Hepatocyte (in vitro differentiated cells): ENCODE measurements around the gene OSBPL3. TPM values are rescaled to one million over a fixed set of nuclear protein-coding genes. Genes with fewer than 3 reads are reported as not detected.

ENCODE experiments used
- DNase-seq: peaks from one replicate; pipeline ENCODE4 v3.0.0-alpha.2; 2016; ENCODE audit warnings: low spot score
- H2AFZ ChIP-seq: fragments of 200-600 bp; sonication (generic); 2 replicates; pipeline ENCODE4 v1.6.0; 2016; ENCODE audit warnings: antibody characterized with exemption, mild to moderate bottlenecking
- H3K27ac ChIP-seq: fragments of 200-600 bp; sonication (generic); 2 replicates; pipeline ENCODE4 v1.5.1; 2016; ENCODE audit warnings: mild to moderate bottlenecking
- H3K27me3 ChIP-seq: fragments of 200-600 bp; sonication (generic); 2 replicates; pipeline ENCODE4 v1.6.1; 2016
- H3K36me3 ChIP-seq: fragments of 200-600 bp; sonication (generic); replicated peaks from 2 replicates; pipeline ENCODE4 v1.5.1; 2016; ENCODE audit warnings: low read depth; ENCODE audit not compliant: insufficient read depth
- H3K4me1 ChIP-seq: fragments of 200-600 bp; sonication (generic); 2 replicates; pipeline ENCODE4 v1.5.1; 2016; ENCODE audit warnings: mild to moderate bottlenecking, moderate library complexity; ENCODE audit not compliant: insufficient read depth
- H3K4me2 ChIP-seq: fragments of 200-600 bp; sonication (generic); 2 replicates; pipeline ENCODE4 v1.6.0; 2016
- H3K4me3 ChIP-seq: fragments of 200-600 bp; sonication (generic); 2 replicates; pipeline ENCODE4 v1.5.1; 2016; ENCODE audit warnings: mild to moderate bottlenecking
- H3K79me2 ChIP-seq: fragments of 200-600 bp; sonication (generic); 2 replicates; pipeline ENCODE4 v1.6.0; 2017; ENCODE audit warnings: mild to moderate bottlenecking
- H3K9me2 ChIP-seq: fragments of 200-600 bp; sonication (generic); replicated peaks from 2 replicates; pipeline ENCODE4 v1.6.0; 2017; ENCODE audit warnings: mild to moderate bottlenecking; ENCODE audit not compliant: insufficient read depth
- H3K9me3 ChIP-seq: fragments of 200-600 bp; sonication (generic); 2 replicates; pipeline ENCODE4 v1.5.1; 2016; ENCODE audit warnings: low read depth, mild to moderate bottlenecking
- H4K20me1 ChIP-seq: fragments of 200-600 bp; sonication (generic); 2 replicates; pipeline ENCODE4 v1.6.0; 2016; ENCODE audit warnings: mild to moderate bottlenecking; ENCODE audit not compliant: insufficient read depth, poor library complexity, severe bottlenecking
- EZH2 ChIP-seq: fragments of 200-600 bp; sonication (generic); IDR thresholded peaks from 2 replicates; pipeline ENCODE4 v1.6.1; 2016; ENCODE audit warnings: antibody characterized with exemption, mild to moderate bottlenecking, borderline replicate concordance
- EZH2phosphoT487 ChIP-seq: fragments of 200-600 bp; sonication (generic); IDR thresholded peaks from one replicate; pipeline ENCODE4 v1.6.1; 2018; ENCODE audit warnings: antibody characterized with exemption, mild to moderate bottlenecking, low read depth, moderate library complexity; ENCODE audit not compliant: unreplicated experiment, severe bottlenecking
- WGBS: methylation state at CpG from one replicate; pipeline ENCODE4 v1.1.6; 2016; ENCODE audit warnings: low lambda C conversion rate; ENCODE audit errors: missing lambda C conversion rate; 5-methylcytosine and 5-hydroxymethylcytosine counted together
- polyA plus RNA-seq: library from polyadenylated mRNA; unstranded; fragments of >200 nt; fragmentation: Nextera tagmentation; extraction: Ambion mirVana; gene quantifications from 2 replicates; pipeline ENCODE4 v1.2.1, GENCODE V29; 2016
- total RNA-seq: library from RNA; depleted of rRNA; stranded (reverse); fragments of >200 nt; gene quantifications from 2 replicates; pipeline ENCODE4 v1.2.3, GENCODE V29; 2014
- TF ChIP-seq, protein P1 (sequence below): fragments of 200-600 bp; sonication (generic); IDR thresholded peaks from 2 replicates; pipeline ENCODE4 v1.5.1; 2016; ENCODE audit warnings: antibody characterized with exemption, mild to moderate bottlenecking; ENCODE audit not compliant: poor library complexity

Gene OSBPL3
- total and polyA plus RNA-seq, 2 experiments from 2014 or later, result 11.4 to 18.0 TPM

DNA sequence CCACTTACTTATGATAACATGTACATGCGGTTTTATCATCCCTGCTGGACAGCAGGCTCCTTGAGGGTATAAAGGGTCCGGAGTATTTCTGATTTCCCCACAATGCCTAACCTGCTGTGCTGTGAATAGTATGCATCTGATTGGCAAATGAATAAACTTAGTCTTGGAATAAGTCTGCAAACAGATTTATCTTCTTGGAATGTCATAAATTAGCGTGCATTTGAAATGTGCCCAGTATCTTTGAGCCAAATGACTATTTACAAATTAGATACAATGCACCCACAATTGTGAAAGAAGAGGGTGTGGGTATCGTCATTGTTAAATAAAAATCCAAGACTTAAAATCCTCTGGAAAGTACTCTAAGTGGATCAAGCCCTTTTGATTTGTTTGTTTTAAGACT lies 106.0 kb downstream of the OSBPL3 start:
- no peaks in the 10 kb centered on the region for H4K20me1 ChIP-seq
- H3K27ac ChIP-seq, result no peak overlapping the region
- 54% methylated on average over 4 of the region's 4 CpGs for WGBS
- H3K4me1 ChIP-seq, result no peaks in the 10 kb centered on the region
- H3K27me3 ChIP-seq, result no peaks in the 10 kb centered on the region
- no peaks in the 10 kb centered on the region for H3K79me2 ChIP-seq
- H3K4me3 ChIP-seq, result no peak overlapping the region
- H3K4me2 ChIP-seq, result no peak overlapping the region
- H3K9me2 ChIP-seq, result no peaks in the 10 kb centered on the region
- no peaks in the 10 kb centered on the region for H3K36me3 ChIP-seq
- H2AFZ ChIP-seq, result no peak overlapping the region
- no peak for DNase-seq
- no peaks in the 10 kb centered on the region for H3K9me3 ChIP-seq
- no peak for TF ChIP-seq EZH2
- no peak for TF ChIP-seq EZH2phosphoT487
- TF ChIP-seq, protein P1, sequence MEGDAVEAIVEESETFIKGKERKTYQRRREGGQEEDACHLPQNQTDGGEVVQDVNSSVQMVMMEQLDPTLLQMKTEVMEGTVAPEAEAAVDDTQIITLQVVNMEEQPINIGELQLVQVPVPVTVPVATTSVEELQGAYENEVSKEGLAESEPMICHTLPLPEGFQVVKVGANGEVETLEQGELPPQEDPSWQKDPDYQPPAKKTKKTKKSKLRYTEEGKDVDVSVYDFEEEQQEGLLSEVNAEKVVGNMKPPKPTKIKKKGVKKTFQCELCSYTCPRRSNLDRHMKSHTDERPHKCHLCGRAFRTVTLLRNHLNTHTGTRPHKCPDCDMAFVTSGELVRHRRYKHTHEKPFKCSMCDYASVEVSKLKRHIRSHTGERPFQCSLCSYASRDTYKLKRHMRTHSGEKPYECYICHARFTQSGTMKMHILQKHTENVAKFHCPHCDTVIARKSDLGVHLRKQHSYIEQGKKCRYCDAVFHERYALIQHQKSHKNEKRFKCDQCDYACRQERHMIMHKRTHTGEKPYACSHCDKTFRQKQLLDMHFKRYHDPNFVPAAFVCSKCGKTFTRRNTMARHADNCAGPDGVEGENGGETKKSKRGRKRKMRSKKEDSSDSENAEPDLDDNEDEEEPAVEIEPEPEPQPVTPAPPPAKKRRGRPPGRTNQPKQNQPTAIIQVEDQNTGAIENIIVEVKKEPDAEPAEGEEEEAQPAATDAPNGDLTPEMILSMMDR, result no peak

DNA sequence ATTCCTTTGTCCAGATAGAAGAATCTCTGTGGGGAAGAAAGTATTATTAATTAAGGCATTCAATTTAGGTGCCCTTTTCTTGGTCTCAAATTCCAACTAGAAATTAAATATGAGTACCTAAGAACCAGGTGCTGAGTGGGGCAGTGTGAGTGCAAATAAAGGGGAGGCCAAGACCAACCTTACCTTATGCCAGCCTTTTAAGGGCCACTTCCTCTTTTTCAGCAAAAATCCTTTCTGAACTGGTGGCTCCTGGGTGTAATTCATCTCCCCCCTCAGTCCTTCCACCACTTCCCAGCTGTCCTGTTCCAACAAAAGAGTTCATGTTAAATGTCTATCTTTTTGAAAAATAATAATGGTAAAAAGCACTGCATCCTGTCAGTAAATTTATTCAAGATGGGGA lies 108.2 kb downstream of the OSBPL3 start:
- H4K20me1 ChIP-seq, result no peaks in the 10 kb centered on the region
- H3K4me2 ChIP-seq, result no peak overlapping the region
- no peak for TF ChIP-seq EZH2
- no peak for TF ChIP-seq EZH2phosphoT487
- TF ChIP-seq, protein P1, result no peak
- no peaks in the 10 kb centered on the region for H3K9me2 ChIP-seq
- H3K4me3 ChIP-seq, result no peak overlapping the region
- H3K27ac ChIP-seq, result no peak overlapping the region
- no peak for DNase-seq
- H2AFZ ChIP-seq, result no peak overlapping the region
- H3K9me3 ChIP-seq, result no peaks in the 10 kb centered on the region
- no peaks in the 10 kb centered on the region for H3K27me3 ChIP-seq
- H3K36me3 ChIP-seq, result no peaks in the 10 kb centered on the region
- H3K4me1 ChIP-seq, result no peaks in the 10 kb centered on the region
- H3K79me2 ChIP-seq, result no peaks in the 10 kb centered on the region

DNA sequence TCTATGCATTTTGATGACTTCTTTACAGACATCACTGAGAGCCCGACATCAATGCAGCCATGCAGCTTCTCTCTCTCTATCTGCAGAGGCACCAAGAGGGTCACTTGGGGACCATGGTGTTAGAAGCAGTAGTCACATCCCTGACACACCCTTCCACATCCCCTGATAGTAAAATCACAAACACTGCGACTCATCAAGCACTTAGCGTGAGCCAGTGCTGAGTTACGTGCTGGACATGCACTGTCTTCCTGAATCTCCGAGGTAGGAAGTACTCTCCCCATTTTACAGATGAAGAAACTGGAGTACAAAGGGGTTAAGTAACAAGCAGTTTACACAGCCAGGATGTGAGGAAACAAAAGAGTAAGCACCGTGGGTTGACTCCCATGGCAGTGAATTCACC lies 109.2 kb downstream of the OSBPL3 start:
- Histone ChIP-seq H3K4me1 (no peaks in the 10 kb centered on the region), H3K9me2 (no peaks in the 10 kb centered on the region), H3K79me2 (no peaks in the 10 kb centered on the region), H3K9me3 (no peaks in the 10 kb centered on the region), H3K27me3 (no peaks in the 10 kb centered on the region), H3K27ac (no peak overlapping the region), H3K36me3 (no peaks in the 10 kb centered on the region), H2AFZ (no peak overlapping the region), H3K4me2 (no peak overlapping the region), H3K4me3 (no peak overlapping the region), H4K20me1 (no peaks in the 10 kb centered on the region)
- TF ChIP-seq EZH2phosphoT487 (no peak), EZH2 (no peak)
- TF ChIP-seq, protein P1, result no peak
- 88% methylated on average over 6 of the region's 6 CpGs for WGBS
- no peak for DNase-seq

DNA sequence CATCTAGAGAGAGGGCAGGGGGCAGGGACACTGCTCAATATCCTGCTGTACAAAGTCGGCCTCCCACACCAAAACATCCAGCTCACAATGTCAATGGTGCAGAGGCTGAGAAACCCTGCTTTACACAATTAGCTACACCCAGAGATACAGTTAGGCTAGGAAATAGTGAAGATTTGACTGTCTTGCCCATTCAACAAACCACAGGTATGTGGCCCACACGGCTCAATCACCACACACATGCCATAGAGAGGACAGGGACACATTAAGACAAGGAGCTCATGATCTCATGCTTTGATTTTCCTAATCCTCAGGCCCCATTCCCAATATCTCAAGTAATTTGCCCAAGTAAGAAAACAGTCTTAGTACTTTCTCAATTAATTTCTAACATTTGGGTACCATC lies 110.4 kb downstream of the OSBPL3 start:
- TF ChIP-seq EZH2phosphoT487 (no peak), EZH2 (no peak)
- TF ChIP-seq, protein P1, result no peak
- no peak overlapping the region for H3K4me3 ChIP-seq
- no peaks in the 10 kb centered on the region for H3K4me1 ChIP-seq
- H3K36me3 ChIP-seq, result no peaks in the 10 kb centered on the region
- H3K9me3 ChIP-seq, result no peaks in the 10 kb centered on the region
- H3K27ac ChIP-seq, result no peak overlapping the region
- H3K27me3 ChIP-seq, result no peaks in the 10 kb centered on the region
- WGBS, result 85% methylated on average over 2 of the region's 2 CpGs
- DNase-seq, result no peak
- H3K79me2 ChIP-seq, result no peaks in the 10 kb centered on the region
- H2AFZ ChIP-seq, result no peak overlapping the region
- H3K9me2 ChIP-seq, result no peaks in the 10 kb centered on the region
- no peak overlapping the region for H3K4me2 ChIP-seq
- H4K20me1 ChIP-seq, result no peaks in the 10 kb centered on the region
